GM19193 (cell line): Measurements from ENCODE around the gene SLC40A1.

Experiments used
- POLR2A ChIP-seq: IDR thresholded peaks from 4 replicates; pipeline ENCODE4 v1.6.1; 2011; ENCODE audit not compliant: insufficient read depth, insufficient read length; ENCODE audit errors: extremely low read depth

SLC40A1 gene, protein sequence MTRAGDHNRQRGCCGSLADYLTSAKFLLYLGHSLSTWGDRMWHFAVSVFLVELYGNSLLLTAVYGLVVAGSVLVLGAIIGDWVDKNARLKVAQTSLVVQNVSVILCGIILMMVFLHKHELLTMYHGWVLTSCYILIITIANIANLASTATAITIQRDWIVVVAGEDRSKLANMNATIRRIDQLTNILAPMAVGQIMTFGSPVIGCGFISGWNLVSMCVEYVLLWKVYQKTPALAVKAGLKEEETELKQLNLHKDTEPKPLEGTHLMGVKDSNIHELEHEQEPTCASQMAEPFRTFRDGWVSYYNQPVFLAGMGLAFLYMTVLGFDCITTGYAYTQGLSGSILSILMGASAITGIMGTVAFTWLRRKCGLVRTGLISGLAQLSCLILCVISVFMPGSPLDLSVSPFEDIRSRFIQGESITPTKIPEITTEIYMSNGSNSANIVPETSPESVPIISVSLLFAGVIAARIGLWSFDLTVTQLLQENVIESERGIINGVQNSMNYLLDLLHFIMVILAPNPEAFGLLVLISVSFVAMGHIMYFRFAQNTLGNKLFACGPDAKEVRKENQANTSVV

DNA sequence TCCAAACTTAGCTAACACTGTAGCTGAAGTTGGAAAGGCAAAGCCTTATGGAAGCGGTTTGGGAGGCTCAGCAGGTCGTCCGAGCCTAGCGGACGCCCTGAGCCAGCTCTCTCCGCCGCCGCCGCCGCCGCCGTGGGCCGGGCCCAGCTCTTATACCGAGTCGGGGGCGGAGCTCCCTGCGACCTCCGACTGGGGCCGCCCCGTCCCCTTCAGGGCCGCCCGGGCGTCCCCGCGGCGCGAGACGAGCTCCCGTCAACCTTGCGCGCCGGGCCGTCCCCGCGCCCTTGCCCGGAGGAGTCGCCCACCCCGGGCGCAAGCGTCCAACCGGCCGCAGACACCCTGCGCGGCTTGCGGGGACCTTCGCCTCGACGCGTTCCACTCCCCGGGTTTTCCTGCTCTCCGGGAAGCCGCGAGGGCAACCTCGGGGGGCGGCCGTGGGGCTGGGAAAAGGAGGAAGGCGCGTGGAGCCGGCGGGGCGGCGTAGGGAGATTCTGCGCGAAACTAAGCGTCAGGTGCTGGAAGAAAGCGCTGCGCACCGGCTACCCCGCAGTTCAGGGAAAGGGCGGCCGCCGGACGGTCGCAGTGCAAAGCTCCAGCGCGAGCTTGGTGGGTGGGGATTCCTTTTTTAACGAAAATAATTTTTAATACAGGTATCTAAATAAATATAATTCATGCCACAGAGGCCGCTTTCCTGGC lies at the start of gene SLC40A1:
Gene SLC40A1 (minus strand): TSS at position 129 of the 696 bp plus-strand sequence. CDS start 326 bp downstream, outside the sequence.
- TF ChIP-seq POLR2A, result no peak

DNA sequence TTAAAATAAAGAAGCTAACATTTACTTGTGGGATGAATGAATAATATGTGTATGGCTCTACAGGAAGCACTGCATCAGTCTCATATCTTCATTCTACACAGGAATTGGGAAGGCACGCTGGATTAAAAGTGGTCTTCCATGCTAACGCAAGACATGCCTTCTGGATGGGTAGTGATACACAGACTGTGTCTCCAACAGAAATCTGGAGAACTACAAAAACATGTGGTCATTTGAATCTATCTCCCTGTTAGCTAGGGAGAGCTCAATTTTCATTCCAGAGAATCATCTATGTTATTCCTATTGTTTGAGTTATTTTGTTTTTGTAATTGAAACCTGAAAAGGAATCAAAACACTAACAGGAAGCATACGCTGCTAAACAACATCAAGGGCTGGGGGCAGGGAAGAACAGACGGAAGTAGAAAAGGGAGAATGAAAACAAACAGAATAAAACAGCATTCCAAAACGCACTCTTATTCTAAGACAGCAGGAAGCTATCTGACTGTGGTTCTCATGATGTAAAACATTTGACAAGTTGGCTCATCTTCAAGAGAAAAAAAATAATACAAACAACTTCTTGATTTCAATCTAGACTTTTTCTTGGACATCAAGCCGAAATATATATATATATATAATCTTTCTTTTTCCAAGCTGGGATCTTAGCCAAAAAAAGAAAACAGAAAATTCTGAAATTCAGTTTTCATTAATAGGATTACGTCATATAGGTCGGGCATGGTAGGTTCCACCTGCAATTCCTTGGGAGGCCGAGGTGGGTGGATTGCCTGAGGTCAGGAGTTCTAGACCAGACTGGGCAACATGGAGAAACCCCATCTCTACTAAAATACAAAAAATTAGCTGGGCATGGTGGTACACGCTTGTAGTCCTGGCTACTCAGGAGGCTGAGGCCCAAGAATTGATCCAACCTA lies 49.2 kb upstream of the SLC40A1 start:
- TF ChIP-seq POLR2A, result no peak

DNA sequence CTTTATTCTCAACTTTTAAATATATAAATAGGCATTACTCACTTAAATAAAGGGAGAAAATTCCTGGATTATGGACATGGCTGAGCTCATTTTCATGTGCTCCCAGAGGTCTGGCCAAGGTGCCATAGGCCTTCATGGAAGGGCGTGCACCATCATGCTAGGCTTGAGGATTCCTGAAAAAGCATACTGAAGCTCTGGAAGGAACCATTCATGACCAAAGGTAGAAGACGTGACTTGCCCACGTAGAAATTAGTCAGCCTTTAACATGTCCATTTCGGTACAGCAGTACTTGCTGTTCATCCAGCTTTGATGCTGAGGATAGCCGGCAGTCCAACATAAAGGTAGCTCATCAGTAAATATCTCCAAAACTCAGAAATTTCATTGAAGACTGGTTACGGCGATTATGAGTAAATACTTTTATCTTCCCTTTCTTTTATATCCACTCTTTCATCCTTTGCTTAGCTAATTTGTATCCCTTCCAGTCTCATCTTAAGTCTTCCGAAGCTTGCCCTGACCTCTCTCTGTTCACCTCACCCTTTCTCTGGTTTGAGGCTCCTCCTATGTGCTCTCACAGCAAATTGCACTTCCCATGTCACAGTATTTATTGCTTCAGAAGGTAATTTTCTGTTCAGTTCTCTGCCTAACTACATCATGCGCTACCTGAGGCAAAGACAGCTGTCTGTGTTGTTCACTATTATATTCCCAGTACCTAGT lies 48.4 kb upstream of the SLC40A1 start:
- no peak for TF ChIP-seq POLR2A

DNA sequence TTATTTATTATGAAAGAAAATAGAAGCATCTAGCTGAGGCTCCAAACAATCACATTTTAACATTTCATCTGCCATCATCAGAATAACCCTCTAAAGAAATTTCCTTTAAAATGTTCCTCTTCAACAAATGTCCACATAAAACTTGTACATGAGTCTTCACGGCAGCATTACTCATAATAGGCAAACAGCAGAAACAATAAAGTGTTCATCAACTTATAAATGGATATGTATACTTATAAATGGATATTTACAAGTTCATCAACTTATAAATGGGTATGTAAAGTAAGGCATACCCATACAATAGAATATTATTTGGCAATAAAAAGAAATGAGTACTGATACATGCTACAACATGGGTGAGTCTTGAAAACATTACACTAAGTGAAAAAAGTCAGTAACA lies 47.2 kb upstream of the SLC40A1 start:
- TF ChIP-seq POLR2A, result no peak

DNA sequence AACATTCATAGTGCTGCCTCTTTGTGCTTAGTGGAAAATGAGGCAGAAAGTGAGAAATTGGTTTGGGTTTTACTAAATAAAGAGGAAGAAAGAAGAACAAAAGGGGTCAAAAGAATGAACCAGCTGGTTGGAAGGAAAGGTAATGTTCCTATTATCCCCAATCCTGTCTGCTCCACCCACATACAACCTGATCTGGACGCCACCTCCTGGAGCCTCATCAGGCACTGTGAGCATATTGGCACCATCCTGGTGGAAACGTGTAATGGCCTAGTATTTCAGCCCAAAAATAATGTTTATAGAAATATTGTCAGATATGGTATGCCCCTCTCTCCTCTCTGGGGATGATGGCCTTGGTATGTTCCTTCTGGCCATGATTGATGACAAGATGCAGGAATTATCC lies 45.0 kb upstream of the SLC40A1 start:
- TF ChIP-seq POLR2A, result no peak

DNA sequence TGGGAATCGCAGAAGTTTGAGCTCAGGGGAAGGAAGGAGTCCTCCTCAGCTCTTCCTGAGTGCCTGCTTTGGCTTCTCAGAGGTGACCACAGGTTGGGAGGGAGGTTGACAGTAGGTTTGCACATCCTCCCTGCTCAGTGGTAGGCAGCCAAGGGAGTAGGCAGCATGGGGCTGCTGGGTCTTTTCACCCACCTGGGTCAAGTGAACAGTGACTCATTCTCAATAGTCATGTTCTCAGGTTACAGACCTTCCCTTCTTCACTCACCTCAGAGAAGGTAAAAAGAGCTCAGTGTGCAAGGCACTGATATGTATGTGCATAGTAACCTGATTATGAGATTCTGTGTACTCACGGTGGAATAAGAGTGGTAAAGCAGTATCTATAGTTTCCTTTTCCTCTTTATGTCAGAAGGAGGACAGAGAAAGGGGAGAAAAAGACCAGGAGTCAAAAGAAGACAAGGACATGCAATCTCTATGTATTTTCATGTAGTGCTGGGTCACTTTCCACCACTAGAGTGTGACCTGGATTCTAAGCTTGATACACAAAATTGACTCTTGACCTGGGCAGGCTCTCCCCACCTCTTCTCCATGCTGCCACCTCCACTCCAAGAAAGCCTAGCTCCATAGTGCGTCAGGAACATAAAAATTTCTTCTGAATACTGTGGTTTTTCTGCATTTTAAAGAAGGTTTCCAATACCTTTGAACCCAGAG lies 44.2 kb upstream of the SLC40A1 start:
- no peak for TF ChIP-seq POLR2A

DNA sequence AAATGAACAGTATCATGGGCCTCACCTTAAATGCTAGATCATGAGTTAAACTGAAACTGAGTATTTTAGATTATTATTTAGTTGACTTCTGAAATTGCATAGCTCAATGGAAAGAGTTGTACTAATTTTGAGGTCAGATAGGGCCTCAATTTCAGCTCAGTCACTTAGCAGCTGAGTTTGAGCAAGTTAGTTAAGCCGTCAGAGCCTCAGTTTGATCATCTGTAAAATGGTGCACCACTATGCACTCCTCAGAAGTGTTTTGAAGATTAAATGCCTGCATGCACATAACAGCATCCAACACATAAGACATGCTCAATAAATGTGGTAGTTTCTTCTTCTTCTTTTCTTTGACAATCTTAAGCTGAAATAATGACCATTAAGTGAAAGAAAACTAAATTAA lies 42.5 kb upstream of the SLC40A1 start:
- no peak for TF ChIP-seq POLR2A

DNA sequence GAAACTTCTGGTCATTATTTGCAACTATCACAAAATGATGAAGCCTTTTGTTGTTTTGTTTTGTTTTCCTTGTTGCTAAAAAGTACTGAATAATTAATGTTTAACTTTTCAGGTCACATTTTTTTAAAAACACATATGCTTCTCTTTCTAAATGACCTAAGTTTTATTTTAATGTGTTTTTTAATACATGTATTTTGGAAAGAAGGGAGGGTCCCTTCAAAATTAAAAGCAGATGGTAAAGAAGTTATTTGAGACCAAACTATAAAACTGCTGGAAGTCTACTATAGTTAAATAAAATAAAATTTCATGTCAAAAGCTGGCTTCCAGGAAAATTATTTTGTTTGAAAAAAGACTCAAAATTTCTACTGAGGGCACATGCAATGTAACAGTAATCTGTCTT lies 41.2 kb upstream of the SLC40A1 start:
- TF ChIP-seq POLR2A, result no peak

DNA sequence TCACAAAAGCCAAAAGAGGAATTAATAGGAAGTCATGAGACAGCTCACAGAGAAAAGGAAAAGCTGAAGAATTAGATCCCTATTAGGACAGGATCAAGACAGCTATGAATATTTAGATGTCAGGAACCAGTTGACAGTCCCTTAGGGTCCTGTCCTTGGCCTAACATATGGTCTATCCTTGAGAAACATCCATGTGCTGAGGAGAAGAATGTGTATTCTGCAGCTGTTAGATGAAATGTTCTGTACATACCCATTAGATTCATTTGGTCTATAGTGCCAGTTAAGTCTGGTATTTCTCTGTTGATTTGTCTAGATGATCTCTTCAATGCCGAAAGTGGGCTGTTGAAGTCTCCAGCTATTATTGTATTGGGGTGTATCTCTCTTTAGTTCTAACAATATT lies 37.6 kb upstream of the SLC40A1 start:
- TF ChIP-seq POLR2A, result no peak

DNA sequence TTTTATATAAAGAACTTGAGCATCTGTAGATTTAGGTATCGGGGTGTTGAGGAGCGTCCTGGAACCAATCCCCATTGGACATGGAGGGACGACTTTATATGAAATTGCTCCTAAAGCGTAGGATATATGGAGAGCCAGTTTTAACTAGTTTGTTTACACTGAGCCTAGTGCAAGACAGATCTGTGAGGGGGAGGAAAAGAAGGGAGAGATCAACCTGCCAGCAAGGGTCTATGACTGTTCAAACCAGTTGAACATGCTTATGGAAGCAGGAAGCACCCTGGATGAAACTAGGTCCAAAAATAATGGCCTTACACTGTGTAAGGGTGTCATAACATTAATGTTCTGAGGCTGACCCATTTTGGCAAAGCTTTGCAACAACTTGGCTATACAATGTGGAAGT lies 34.0 kb upstream of the SLC40A1 start:
- TF ChIP-seq POLR2A, result no peak

DNA sequence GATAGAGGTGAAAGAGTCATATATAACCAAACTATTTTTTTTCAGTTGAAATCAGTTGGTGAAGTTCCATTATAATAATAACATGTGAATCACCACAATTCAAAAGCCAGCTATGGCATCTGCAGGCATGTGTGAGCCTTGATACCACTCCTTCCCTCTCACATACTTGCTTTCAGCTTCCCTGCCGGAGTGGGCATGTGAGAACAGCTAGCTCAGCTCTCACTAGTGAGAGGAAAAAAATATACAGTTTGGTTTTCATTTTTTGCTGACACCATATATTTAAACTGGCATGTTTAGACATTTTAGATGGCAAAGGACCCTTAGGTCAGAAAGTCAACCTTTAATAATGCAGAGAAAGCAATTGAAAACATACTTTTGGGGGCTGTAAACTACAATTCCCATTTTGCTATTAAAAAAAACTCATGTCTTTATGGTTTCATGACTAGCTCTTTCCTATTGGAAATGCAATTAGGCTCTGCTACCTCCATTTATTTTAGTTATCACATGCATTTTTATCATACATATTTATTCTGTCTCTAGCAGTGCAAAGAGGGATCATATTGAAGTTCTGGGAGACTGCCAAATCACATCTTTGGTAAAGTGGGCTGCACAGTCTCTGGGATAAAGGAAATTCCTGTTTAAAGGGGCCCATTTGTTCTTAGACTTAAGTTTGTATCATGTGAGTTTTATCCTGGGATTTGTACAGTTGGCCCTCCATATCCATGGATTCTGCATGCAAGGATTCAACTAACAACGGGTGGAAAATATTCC lies 33.2 kb upstream of the SLC40A1 start:
- no peak for TF ChIP-seq POLR2A

DNA sequence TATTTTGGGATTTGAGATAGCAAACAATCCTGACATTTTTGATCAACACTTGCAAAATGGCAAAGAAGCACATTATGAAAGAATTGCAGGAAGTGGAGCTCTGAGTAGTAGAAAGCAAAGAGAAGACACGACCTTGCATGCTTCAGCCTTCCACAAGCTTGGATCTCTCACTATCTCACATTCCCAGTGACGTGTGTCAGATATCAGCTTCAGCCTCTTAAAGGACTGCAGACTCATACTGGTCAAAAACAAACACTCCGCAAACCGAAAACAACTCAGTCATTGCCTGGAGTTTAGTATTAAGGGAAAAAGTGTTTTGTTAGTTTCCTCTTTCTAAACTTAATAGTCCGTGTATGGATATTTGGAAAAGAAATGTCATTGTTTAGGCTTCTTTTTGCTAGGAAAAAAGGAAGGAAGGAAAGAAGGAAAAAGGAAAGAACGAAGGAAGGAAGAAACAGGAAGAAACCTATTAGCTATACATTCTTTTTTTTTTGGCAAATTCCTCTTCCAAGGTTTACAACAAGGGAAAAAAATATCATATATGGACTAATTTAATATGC lies 32.6 kb upstream of the SLC40A1 start:
- no peak for TF ChIP-seq POLR2A

DNA sequence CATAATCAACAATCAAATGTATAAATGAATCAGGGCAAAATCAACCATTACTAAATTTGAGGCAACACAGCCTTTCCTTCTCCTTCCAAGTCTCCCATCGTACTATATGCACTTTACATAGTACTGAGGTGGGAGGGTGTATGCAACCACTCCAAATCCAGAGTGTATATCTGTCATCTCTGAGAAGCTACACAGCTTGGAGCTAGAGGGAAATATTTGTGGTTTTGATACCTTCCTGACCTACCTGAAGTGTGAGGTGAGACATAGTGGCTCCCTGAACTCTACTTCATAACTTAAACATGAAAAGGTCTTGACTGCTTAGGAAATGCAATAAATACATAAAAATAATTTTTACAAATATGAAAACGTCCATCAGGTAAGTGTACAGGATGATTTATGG lies 30.1 kb upstream of the SLC40A1 start:
- no peak for TF ChIP-seq POLR2A
